Right lobe of liver (tissue), 4 donors: ENCODE data around the gene USP40.

Experiments used
- CTCF ChIP-seq, 4 donors: fragments of 200-600 bp in 3 of 4; fragments of 450-650 bp in 1 of 4; IDR thresholded peaks; one replicate each; pipeline versions ENCODE4 v1.5.1 to v1.8.0; 2016 to 2022; ENCODE audit warnings: antibody characterized with exemption in 4 of 4, mild to moderate bottlenecking in 2 of 4
- POLR2A ChIP-seq: fragments of 450-650 bp; IDR thresholded peaks from one replicate; pipeline ENCODE4 v1.6.1; 2017; ENCODE audit warnings: antibody characterized with exemption, mild to moderate bottlenecking
- donor health status: DM: no; HTN: no; CAD: no.
- donor health status: DM: no; HTN: no; CAD: no.
- donor health status: DM: no; HTN: yes; CAD: no.

- TF ChIP-seq CTCF (IDR thresholded peaks at IDR 0.05) (no peak), POLR2A (no peak)
Observed at GRCh38 chr2:233531955-233532354, 34.6 kb downstream of the USP40 start.
